Omental fat pad (tissue), 4 donors: ENCODE measurements around the gene PCBD1. TPM values are rescaled to one million over a fixed set of nuclear protein-coding genes. Genes with fewer than 3 reads are reported as not detected.

Experiments
- ATAC-seq: fragments of 150-250 bp; one replicate; pipeline ENCODE4 v1.9.1; 2016; ENCODE audit warnings: mild to moderate bottlenecking, moderate library complexity; ENCODE audit not compliant: low FRiP score
- DNase-seq: peaks from one replicate; pipeline ENCODE4 v3.0.0-alpha.2; 2019; ENCODE audit warnings: low spot score
- total RNA-seq, 4 donors: library from RNA; depleted of rRNA; stranded (reverse); fragments of >200 nt; gene quantifications; one replicate each; pipeline ENCODE4 v1.1.0, GENCODE V29; 2016
- TF ChIP-seq, protein P1 (sequence below), 3 donors: fragments of 450-650 bp; IDR thresholded peaks; one replicate each; pipeline ENCODE4 v1.5.1; 2016 to 2017; ENCODE audit warnings: antibody characterized with exemption in 3 of 3, mild to moderate bottlenecking in 3 of 3, moderate library complexity in 2 of 3

The PCBD1 gene
- total RNA-seq, 4 donors from 2014 or later: 47.0 to 77.2 (median 64.3) TPM

DNA sequence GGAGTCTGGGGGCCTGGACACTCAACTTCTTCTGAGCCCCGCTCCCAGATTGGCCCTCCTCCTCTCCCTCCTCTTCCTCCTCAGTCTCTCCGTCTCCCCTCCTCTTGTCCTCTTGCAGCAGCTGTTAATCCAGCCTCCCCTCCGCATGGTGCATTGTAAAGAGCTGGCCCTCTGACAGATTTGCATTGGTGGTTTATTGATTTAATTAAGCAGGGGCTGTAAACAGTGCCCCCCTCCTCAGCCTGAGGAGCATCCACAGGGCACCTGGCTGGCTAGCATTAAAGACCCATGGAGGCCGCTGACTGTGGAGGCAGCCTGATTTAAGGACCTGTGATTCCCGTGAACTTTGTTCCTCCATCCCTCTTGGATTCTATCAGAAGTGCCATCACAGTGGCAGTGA is 28.9 kb upstream of the PCBD1 start:
- ATAC-seq: no peak
- TF ChIP-seq, protein P1, sequence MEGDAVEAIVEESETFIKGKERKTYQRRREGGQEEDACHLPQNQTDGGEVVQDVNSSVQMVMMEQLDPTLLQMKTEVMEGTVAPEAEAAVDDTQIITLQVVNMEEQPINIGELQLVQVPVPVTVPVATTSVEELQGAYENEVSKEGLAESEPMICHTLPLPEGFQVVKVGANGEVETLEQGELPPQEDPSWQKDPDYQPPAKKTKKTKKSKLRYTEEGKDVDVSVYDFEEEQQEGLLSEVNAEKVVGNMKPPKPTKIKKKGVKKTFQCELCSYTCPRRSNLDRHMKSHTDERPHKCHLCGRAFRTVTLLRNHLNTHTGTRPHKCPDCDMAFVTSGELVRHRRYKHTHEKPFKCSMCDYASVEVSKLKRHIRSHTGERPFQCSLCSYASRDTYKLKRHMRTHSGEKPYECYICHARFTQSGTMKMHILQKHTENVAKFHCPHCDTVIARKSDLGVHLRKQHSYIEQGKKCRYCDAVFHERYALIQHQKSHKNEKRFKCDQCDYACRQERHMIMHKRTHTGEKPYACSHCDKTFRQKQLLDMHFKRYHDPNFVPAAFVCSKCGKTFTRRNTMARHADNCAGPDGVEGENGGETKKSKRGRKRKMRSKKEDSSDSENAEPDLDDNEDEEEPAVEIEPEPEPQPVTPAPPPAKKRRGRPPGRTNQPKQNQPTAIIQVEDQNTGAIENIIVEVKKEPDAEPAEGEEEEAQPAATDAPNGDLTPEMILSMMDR (IDR thresholded peaks at IDR 0.05): no peak
- no peak for DNase-seq

GRCh38 chr10:70916241-70916640 is 27.9 kb upstream of the PCBD1 start:
- DNase-seq: no peak
- ATAC-seq: no peak
- TF ChIP-seq, protein P1 (IDR thresholded peaks at IDR 0.05): no peak

- ATAC-seq: no peak
- TF ChIP-seq, protein P1 (IDR thresholded peaks at IDR 0.05): no peak
- DNase-seq: no peak
These were observed 27.4 kb upstream of the PCBD1 start for GRCh38 chr10:70915806-70916205.

GRCh38 chr10:70915206-70915605 is 26.8 kb upstream of the PCBD1 start:
- DNase-seq: no peak

DNA sequence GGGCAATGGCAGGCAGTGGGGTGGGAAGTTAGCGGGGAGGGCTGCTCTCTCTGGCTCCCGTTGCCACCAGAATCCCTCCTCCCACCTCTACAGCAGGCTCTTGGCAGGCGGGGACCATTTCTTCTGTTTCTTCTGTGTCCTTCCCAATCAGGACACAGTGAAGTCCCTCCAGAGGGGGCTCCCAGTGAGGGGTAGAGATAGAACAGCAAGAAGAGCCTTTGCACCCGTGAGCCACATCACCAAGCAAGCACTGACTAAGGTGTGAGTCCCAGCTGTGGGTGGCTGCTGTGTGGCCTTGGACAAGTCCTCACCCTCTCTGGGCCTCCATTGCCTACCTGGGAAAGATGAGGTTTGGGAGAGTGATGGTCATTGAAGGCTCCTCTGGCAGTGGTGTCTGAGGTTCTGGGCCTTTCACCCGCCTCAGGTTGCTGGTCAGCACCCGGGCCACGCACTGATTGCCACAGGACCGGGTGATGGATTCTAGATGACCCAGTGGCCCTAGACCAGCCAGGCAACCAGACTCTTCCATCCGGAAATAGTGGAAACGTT is 26.0 kb upstream of the PCBD1 start:
- no peak for DNase-seq
- TF ChIP-seq, protein P1 (IDR thresholded peaks at IDR 0.05): no peak
- ATAC-seq: no peak

More at GRCh38 chr10:70915206-70915605, 26.8 kb upstream of the PCBD1 start:
- TF ChIP-seq, protein P1 (IDR thresholded peaks at IDR 0.05): no peak
- no peak for ATAC-seq

DNA sequence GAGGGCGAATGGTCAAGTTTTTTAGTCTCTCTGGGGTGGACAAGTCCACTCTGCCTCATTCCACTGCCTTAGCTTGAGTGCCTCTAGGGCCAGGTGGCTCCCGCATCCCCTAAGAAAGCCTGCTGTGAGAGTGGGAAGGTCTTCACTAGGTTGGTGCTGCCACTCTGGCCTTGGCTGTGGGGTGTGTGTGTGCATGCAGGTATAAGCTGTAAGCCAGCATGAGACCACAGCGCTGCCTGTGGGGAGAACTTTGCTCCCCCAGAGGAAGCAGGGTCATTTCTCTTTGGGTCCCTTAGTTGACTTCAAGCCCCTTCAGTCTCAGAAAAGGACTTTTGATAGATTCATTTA is 25.5 kb upstream of the PCBD1 start:
- TF ChIP-seq, protein P1 (IDR thresholded peaks at IDR 0.05): no peak
- DNase-seq (no peak), ATAC-seq (no peak)

- ATAC-seq (no peak), DNase-seq (no peak)
- TF ChIP-seq, protein P1 (IDR thresholded peaks at IDR 0.05): no peak
These were observed 25.0 kb upstream of the PCBD1 start for GRCh38 chr10:70913191-70913892.
